ENCODE results near the gene KDM5C. TPM values are rescaled to one million over a fixed set of nuclear protein-coding genes. Genes with fewer than 3 reads are reported as not detected.
A peak's percentile ranks its signal among the peaks of the same experiment; 100 is the strongest.

Gene KDM5C
- total RNA-seq (2012; rRNA removed) (65.8 and 84.6 TPM in 2 replicates), polyA plus RNA-seq (2012; rRNA removed) (75.4 and 75.8 TPM in 2 replicates), Bru-seq, nascent RNA (percentile 90 among the genes with signal in this experiment), BruChase-seq, experiment 1, labeled RNA remaining after a 6-hour chase (percentile 87 among the genes with signal in this experiment), BruChase-seq, experiment 2, labeled RNA remaining after a 2-hour chase (percentile 88 among the genes with signal in this experiment)
- polyA plus RNA-seq (2012; cell fraction: cytosol; rRNA removed): 55.1 and 56.5 TPM in 2 replicates
- polyA plus RNA-seq (2012; cell fraction: nucleus; rRNA removed; ENCODE audit: low replicate concordance): 183 and 297 TPM in 2 replicates
- long read RNA-seq, partial matches to known transcripts: 16 of 17 reads
- long read RNA-seq, other reads (novel, unspliced or antisense): 1 of 17 reads

- Histone ChIP-seq H4K8ac (ENCODE audit: low read depth in 2 of 2, low read length in 2 of 2) (peak within 1 kb of the TSS; percentile 92 to 97), H3K56ac (ENCODE audit: extremely low read depth, insufficient read depth, low read length) (peak within 1 kb of the TSS; percentile 95), H3K14ac (replicated peaks; ENCODE audit: low read depth, low read length) (peak within 1 kb of the TSS; percentile 100), H3K27ac (ENCODE audit: insufficient read depth, low read length) (peak within 1 kb of the TSS; percentile 93), H3K9me1 (ENCODE audit: insufficient read depth, low read length) (peaks cover 33% of the 10 kb centered on the region), H3K23ac (ENCODE audit: low read depth, low read length) (peak within 1 kb of the TSS; percentile 100), H3K36me3 (ENCODE audit: control insufficient read depth, insufficient read depth, low read length) (peaks cover 15% of the 10 kb centered on the region), H2AK5ac (ENCODE audit: low read depth, low read length) (peak within 1 kb of the TSS; percentile 88), H4K91ac (ENCODE audit: insufficient read depth, low read depth, low read length) (peak within 1 kb of the TSS; percentile 98), H3K79me1 (ENCODE audit: low read depth in 1 of 2, low read length in 2 of 2) (peaks cover 0 to 47% of the 10 kb centered on the region in 2 experiments; a peak in 2 of 4 replicates), H2BK15ac (ENCODE audit: low read depth, low read length) (peak within 1 kb of the TSS; percentile 93; the same call in 2 of the 3 replicates), H2BK120ac (ENCODE audit: low read depth, low read length) (peak within 1 kb of the TSS; percentile 98), H2BK20ac (ENCODE audit: low read depth, low read length) (peak within 1 kb of the TSS; percentile 92), H2BK5ac (ENCODE audit: low read depth, low read length, poor library complexity, severe bottlenecking) (peak within 1 kb of the TSS; percentile 90), H3K4me1 (ENCODE audit: control insufficient read depth, insufficient read depth, low read length) (peaks cover 13% of the 10 kb centered on the region), H3K4ac (ENCODE audit: low read depth, low read length) (peak within 1 kb of the TSS; percentile 99), H4K5ac (ENCODE audit: low read depth, low read length) (peak within 1 kb of the TSS; percentile 84), H4K20me1 (ENCODE audit: insufficient read depth, low read length) (peaks cover 44% of the 10 kb centered on the region), H2AK9ac (replicated peaks; ENCODE audit: low read depth, low read length, poor library complexity) (peak within 1 kb of the TSS; percentile 98), H3K9ac (ENCODE audit: low read depth, low read length) (peak within 1 kb of the TSS; percentile 94), H2AFZ (replicated peaks; ENCODE audit: low read length, poor library complexity) (peak within 1 kb of the TSS; percentile 99), H3K4me3 (ENCODE audit: insufficient read depth, low read depth, low read length) (peak within 1 kb of the TSS; percentile 75), H3K9me3 (ENCODE audit: control insufficient read depth, insufficient read depth, low read length) (no peaks in the 10 kb centered on the region), H3K18ac (ENCODE audit: low read depth, low read length) (peak within 1 kb of the TSS; percentile 87), H3K27me3 (ENCODE audit: control insufficient read depth, insufficient read depth, low read length) (peaks cover 2% of the 10 kb centered on the region; the same call in 1 of the 2 replicates), H3K4me2 (ENCODE audit: low read depth, low read length) (peak within 1 kb of the TSS; percentile 94)
- intact Hi-C loops (cut with micrococcal nuclease): loop anchor here (5.0 kb wide), 1 partner anchor 133 kb away; the partner anchor contains the start of gene KANTR
- dilution Hi-C loops (cut with HindIII; ENCODE audit: low sequenced_read_pairs, unreplicated experiment): no loop called here
- TF ChIP-seq CHD1 (IDR thresholded peaks at IDR 0.05; ENCODE audit: low read depth, low read length) (peak; percentile 95), BHLHE40 (IDR thresholded peaks at IDR 0.05; ENCODE audit: low read depth, low read length) (peak; percentile 80), CEBPB (IDR thresholded peaks at IDR 0.05; ENCODE audit: low read depth, low read length) (peak; percentile 72), POLR2A (IDR thresholded peaks at IDR 0.05; ENCODE audit: low read depth, low read length) (peak; percentile 93), USF2 (IDR thresholded peaks at IDR 0.05; ENCODE audit: low read depth, low read length) (no peak)
- in situ Hi-C loops (cut with MboI; ENCODE audit: low sequenced_read_pairs): no loop called here
- WGBS, 2 experiments (ENCODE audit: extremely low coverage in 2 of 2, insufficient read length in 1 of 2): 2% methylated on average over 29 of the region's 67 CpGs; no CpG with 5 or more reads in 1 of the 2 experiments
- ChIA-PET POLR2A (ENCODE audit: unreplicated experiment) (interaction anchor here (0.9 kb wide), 1 partner anchor 88 kb away, joined by 3 read pairs; no protein-coding TSS in a partner anchor), CTCF (no interaction called here)
- ATAC-seq (ENCODE audit: low read depth): peak; percentile 82
- TSS peak; percentile 69 for BruUV-seq (replicated peaks)
- DNase-seq: peak; percentile 94
Observed at GRCh38 chrX:53224860-53225797, at the start of gene KDM5C. Gene KDM5C, minus strand, starts transcription at chrX:53225207. Its CDS starts 318 bp downstream, at chrX:53224889.
